Activated CD8-positive, alpha-beta memory T cell treated with anti-CD3 and anti-CD28 coated beads for 4 hours (primary cell): ENCODE measurements around the gene OR5M3.

Experiments
- DNase-seq, 2 donors: peaks; one replicate each; pipeline ENCODE4 v3.0.0-alpha.2; 2020; ENCODE audit warnings: low read depth in 2 of 2

OR5M3 gene

DNA sequence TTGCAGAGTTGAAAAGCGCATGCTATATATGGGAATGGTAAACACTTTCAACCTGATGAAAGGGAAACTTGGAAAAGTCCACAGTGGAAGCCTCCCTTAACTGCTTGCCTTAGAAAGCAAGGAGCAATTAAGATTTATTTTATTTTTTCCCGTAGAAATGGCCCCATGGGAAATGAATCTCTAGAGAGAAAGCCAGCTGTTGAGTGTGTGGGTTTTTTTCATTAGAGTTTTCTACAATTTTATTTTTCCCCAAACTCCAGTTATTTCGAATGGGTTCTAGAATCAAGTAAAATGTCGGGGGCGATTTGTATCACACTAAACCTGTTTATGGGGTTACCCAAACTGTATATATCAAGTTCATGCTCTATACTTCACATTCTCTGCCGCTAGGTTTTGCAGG lies at the start of gene OR5M3:
Gene OR5M3 (minus strand): TSS at position 101 of the 400 bp plus-strand sequence. CDS start 2,855 bp downstream, outside the sequence.
- DNase-seq, result no peak

DNA sequence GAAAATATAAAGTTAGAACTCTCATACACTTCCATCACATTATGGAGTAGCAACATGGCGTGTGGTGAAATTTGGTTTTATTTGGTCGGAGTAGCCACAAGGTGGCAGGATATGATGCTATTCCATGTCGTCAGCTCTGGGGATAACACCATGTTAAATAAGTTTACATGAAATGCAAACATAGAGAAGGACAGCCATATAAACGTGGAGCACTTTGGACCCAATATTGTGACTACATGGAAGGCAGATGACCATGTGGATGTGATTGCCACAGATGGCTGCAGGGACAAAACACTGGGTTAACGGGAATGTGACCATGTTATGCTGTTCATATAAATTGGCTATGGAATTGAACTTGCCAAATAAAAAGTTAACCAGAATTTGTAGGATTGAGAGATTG lies 48.9 kb upstream of the OR5M3 start:
- DNase-seq, result no peak

DNA sequence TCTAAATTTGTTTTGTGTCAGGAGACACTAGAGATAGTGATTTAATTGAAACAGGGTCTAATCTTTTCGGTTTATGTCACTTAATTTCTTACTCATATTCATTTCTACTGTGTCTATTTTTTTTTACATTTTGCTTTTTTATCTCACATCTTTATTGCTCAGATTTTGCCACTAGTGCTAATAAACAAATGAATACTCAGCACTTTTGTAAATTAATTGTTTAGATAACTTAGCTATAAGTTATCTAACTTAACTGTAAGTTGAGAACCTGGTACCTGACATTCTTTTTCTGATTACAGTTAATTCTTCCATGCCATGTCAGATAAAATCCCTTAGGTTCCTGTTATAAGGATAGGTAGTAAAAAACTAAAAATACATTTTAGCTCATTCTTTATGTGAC lies 40.1 kb upstream of the OR5M3 start:
- DNase-seq, result no peak

DNA sequence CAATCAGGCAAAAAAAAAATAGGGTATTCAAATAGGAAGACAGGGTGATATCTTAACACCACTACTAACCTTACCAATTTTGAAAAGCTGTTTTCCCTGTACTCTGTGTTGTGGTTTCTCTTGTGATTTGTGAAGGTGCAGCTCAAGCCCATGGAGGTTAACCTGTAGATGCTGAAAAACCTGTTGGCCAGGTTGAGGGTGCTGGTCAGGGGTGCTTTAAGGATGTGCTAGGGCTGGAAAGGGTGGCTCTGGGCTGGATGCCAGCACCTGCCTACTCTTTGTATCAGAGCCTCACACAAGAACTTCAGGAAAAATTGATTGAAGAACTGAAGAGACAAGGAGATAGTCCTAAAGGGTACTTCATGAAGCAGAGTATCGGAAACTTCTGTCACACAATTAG lies 36.3 kb upstream of the OR5M3 start:
- no peak for DNase-seq

DNA sequence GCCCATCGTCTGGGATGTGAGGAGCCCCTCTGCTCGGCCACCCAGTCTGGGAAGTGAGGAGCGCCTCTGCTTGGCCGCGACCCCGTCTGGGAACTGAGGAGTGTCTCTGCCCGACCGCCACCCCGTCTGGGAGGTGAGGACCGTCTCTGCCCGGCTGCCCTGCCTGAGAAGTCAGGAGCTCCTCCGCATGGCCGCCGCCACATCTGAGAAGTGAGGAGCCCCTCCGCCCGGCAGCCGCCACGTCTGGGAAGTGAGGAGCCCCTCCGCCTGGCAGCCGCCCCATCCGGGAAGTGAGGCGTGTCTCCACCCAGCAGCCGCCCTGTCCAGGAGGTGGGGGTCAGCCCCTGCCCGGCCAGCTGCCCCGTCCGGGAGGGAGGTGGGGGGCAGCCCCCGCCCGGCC lies 23.9 kb upstream of the OR5M3 start:
- no peak for DNase-seq

DNA sequence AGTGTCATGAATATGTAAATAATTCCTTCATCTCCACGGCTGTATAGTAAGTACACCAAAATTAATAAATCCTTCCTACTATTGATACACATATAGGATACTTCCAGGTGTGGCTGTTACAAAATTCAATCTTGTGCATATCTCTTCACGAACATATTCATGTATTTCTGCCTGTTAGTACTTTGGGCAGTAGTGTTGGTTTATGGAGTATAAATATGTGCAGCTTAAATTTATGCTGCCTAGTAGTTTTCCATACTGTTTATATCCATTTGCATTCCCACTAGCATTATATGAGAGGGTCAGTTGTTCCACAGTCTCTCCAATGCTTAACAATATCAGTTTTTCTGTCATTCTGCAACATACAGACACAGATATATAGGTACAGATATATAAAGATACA lies 22.0 kb upstream of the OR5M3 start:
- no peak for DNase-seq

DNA sequence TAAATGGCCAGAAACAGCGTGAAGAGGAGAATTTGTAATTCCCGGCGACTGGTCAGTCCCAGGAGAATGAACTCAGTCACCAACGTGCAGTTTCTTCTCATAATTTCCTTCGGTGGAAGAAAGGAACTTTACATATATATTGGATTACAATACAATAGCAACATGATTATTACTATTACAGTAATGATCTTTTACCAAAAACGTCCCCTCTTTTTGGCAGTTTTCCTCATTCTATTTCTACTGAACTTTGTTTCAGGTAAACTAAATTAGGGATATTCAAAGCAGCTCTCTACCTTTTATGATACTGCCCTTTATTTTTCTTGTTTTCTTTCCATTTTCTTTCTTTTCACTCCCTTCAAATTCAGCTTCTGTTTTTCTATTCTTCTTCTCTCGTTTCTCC lies 18.1 kb upstream of the OR5M3 start, which contains the start of gene OR5M8:
Gene OR5M8 (minus strand): TSS at position 101 of the 400 bp plus-strand sequence. CDS start 0 bp downstream, at position 101.
- DNase-seq, result no peak

DNA sequence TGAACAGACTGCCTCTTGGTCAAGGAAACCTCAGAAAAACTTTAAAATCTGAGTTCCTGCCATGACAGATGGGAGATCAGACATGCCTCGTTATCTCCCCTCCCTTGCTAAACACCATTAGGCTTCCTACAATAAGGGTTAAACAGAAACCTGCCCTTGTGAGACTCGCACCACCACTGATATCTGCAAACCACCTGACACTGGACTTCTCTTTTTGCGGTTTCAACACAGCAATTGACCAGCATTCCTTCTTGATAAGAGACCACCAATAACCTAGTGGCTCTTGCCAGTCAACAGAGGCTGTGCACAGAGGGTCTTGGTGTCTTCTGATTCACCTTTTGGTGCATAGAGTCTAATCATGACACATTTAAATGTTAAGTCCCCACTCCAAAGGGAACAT lies 13.6 kb upstream of the OR5M3 start:
- DNase-seq, result no peak

DNA sequence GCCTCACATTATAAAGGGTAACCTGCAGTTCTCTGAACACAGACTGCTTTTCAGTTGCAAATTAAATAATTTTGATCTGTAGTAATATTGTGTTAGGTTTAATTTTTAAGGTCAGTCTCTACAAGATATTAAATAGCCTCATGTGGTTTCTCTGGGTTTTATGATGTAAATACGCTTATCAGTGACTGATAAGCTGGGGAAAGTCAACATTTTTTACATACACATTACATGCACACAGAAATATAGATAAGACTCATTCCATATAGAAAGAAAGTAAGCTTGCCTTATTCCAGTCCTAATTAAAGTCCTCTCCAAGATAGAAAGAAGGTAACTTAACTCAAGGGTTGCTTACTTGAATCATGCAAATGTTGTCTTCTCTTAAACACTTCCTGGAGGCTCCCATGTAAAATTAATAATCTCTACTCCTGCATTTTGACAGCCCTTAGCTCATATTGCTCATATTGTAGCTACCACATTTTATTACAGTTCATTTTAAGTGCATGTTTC lies 1.6 kb upstream of the OR5M3 start:
- DNase-seq, result no peak

DNA sequence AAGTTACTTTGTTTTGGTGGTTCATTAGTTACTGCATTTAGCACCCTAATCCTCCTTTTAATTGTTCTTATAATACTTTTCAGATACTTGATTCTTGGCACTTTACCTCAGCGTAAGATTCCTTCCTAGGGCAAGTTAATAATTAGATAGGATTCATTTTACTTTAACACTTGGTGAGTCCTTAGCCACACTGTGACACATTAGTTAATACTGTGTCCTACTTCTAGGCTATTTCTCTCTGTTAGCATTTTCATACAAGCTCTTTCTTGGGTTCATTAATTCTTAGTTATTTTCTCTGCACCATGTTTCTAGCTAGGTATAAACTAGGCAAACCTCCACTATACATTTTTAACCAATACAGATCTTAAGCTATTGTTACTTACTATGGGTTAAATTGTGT lies 16.1 kb downstream of the OR5M3 start:
- DNase-seq, result no peak

DNA sequence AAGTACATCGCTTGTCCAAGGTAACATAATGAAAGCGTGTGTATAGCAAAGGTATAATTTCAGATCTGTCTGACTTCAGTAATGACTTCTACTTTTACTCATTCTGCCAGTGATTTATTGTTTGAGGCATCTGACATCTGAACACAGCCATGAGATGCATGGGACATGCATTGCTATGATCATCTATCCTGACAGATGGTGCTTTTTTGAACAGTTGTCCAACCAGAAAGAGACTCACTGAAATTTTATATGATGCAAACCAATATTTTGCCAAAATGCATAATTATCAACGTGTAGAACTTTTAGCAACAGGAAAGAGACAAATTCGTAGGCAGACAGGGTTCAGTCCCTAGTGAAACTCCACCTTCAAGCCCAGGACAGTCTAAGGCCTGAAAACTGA lies 19.6 kb downstream of the OR5M3 start:
- DNase-seq, result no peak
